SK-N-SH treated with all-trans-retinoic acid at 6 μM for 48 hours (cell line): Measurements from ENCODE around the gene CZIB.

Experiments used
- ARNTL ChIP-seq: fragments of 450-650 bp; formaldehyde crosslinking; IDR thresholded peaks from 2 replicates; pipeline ENCODE4 v1.5.0; 2020; ENCODE audit warnings: low read depth, mild to moderate bottlenecking, moderate library complexity, borderline replicate concordance
- ISL1 ChIP-seq: fragments of 250-450 bp; sonication (Bioruptor Pico); IDR thresholded peaks from 2 replicates; pipeline ENCODE4 v2.1.2; 2022; ENCODE audit warnings: mild to moderate bottlenecking, moderate library complexity
- RARB ChIP-seq: fragments of 250-450 bp; sonication (Bioruptor Pico); IDR thresholded peaks from 2 replicates; pipeline ENCODE4 v1.8.0; 2021; ENCODE audit warnings: mild to moderate bottlenecking, moderate library complexity
- TF ChIP-seq, protein P1 (sequence below): fragments of 250-450 bp; sonication (Bioruptor Pico); IDR thresholded peaks from 2 replicates; pipeline ENCODE4 v1.8.0; 2020; ENCODE audit warnings: mild to moderate bottlenecking, moderate library complexity, borderline replicate concordance
- TF ChIP-seq, protein P2 (sequence below): fragments of 250-450 bp; sonication (Bioruptor Pico); IDR thresholded peaks from 2 replicates; pipeline ENCODE4 v1.5.0; 2020; ENCODE audit warnings: mild to moderate bottlenecking, moderate library complexity

DNA sequence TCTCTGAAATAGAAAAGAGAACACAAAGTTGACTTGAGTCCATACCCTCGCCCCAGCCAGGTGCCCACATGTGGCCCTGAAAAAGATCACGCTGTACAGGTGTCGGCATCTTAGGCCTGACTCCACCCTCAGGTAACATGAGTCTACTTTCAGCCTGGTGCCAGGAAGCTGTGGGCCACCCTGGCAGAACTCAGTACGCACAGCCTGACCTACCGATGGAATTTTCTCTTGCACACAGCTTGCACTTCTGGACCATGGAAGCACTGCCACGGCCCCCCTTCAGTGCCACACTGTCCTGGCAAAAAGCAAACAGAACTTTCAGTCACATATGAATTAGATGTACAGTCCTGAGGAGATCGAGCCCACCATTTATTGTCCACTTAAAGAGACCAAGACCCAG lies 2.2 kb downstream of the CZIB start:
- TF ChIP-seq, protein P1, sequence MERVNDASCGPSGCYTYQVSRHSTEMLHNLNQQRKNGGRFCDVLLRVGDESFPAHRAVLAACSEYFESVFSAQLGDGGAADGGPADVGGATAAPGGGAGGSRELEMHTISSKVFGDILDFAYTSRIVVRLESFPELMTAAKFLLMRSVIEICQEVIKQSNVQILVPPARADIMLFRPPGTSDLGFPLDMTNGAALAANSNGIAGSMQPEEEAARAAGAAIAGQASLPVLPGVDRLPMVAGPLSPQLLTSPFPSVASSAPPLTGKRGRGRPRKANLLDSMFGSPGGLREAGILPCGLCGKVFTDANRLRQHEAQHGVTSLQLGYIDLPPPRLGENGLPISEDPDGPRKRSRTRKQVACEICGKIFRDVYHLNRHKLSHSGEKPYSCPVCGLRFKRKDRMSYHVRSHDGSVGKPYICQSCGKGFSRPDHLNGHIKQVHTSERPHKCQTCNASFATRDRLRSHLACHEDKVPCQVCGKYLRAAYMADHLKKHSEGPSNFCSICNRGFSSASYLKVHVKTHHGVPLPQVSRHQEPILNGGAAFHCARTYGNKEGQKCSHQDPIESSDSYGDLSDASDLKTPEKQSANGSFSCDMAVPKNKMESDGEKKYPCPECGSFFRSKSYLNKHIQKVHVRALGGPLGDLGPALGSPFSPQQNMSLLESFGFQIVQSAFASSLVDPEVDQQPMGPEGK (CRISPR knock-in tag) = no peak
- TF ChIP-seq ARNTL = no peak
- TF ChIP-seq RARB (CRISPR knock-in tag) = no peak
- TF ChIP-seq, protein P2, sequence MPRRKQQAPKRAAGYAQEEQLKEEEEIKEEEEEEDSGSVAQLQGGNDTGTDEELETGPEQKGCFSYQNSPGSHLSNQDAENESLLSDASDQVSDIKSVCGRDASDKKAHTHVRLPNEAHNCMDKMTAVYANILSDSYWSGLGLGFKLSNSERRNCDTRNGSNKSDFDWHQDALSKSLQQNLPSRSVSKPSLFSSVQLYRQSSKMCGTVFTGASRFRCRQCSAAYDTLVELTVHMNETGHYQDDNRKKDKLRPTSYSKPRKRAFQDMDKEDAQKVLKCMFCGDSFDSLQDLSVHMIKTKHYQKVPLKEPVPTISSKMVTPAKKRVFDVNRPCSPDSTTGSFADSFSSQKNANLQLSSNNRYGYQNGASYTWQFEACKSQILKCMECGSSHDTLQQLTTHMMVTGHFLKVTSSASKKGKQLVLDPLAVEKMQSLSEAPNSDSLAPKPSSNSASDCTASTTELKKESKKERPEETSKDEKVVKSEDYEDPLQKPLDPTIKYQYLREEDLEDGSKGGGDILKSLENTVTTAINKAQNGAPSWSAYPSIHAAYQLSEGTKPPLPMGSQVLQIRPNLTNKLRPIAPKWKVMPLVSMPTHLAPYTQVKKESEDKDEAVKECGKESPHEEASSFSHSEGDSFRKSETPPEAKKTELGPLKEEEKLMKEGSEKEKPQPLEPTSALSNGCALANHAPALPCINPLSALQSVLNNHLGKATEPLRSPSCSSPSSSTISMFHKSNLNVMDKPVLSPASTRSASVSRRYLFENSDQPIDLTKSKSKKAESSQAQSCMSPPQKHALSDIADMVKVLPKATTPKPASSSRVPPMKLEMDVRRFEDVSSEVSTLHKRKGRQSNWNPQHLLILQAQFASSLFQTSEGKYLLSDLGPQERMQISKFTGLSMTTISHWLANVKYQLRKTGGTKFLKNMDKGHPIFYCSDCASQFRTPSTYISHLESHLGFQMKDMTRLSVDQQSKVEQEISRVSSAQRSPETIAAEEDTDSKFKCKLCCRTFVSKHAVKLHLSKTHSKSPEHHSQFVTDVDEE (CRISPR knock-in tag) = no peak
- TF ChIP-seq ISL1 (CRISPR knock-in tag) = no peak
